ENCODE results near the gene DRICH1. TPM values are rescaled to one million over a fixed set of nuclear protein-coding genes. Genes with fewer than 3 reads are reported as not detected.

Gene DRICH1
- total and polyA plus RNA-seq, 2 of the 13 experiments (the other 11 are each of a cell fraction or from before 2014, with no cell fraction given): 0.22 to 0.66 TPM

- TF ChIP-seq ZBED4 (CRISPR knock-in tag; IDR thresholded peaks at IDR 0.05; ENCODE audit: borderline replicate concordance): no peak
Observed at GRCh38 chr22:23603266-23603665, 28.9 kb downstream of the DRICH1 start (continued).

- in situ Hi-C loops (cut with HindIII; ENCODE audit: extremely low pct_ligation_motif_present, low pct_unique_long_range_greater_than_20kb) (loop anchor here (25.0 kb wide), 1 partner anchor 112 kb away; no protein-coding TSS in a partner anchor), intact Hi-C loops (cut with micrococcal nuclease; ENCODE audit: unreplicated experiment) (no loop called here)
- Histone ChIP-seq H3K27ac (ENCODE audit: extremely low read length, insufficient read depth, low read length) (no peak overlapping the region), H3K27me3 (ENCODE audit: control insufficient read depth in 1 of 2, insufficient read depth in 2 of 2, low read length in 2 of 2) (no peaks in the 10 kb centered on the region), H2AFZ (ENCODE audit: low read length) (no peak overlapping the region), H4K20me1 (ENCODE audit: insufficient read depth, low read length) (no peaks in the 10 kb centered on the region), H3K79me2 (ENCODE audit: insufficient read depth, low read length) (no peaks in the 10 kb centered on the region), H3K9me3 (ENCODE audit: low read length) (no peaks in the 10 kb centered on the region), H3K9ac (ENCODE audit: insufficient read depth, low read depth, low read length) (no peak overlapping the region), H3K4me3 (replicated peaks in 1 of 3; ENCODE audit: insufficient read depth in 1 of 3, low read depth in 2 of 3, low read length in 3 of 3) (no peak overlapping the region), H3K4me1 (ENCODE audit: insufficient read depth, low read length) (peaks cover 27% of the 10 kb centered on the region), H3K4me2 (ENCODE audit: low read depth, low read length) (no peak overlapping the region), H3K36me3 (replicated peaks in 1 of 2; ENCODE audit: control insufficient read depth in 1 of 2, insufficient read depth in 2 of 2, low read length in 2 of 2) (no peaks in the 10 kb centered on the region)
- no peak for ATAC-seq
- no TSS peak for BruUV-seq (replicated peaks)
- ChIA-PET CTCF (ENCODE audit: low intra/inter-chr PET ratio, low total read pairs) (no interaction called here), POLR2A (no interaction called here)
- no peak for FAIRE-seq
- TF ChIP-seq ZMYM3 (CRISPR knock-in tag; IDR thresholded peaks at IDR 0.05) (peak; percentile 47; the same call in 1 of the 2 replicates), ELF1 (CRISPR knock-in tag; IDR thresholded peaks at IDR 0.05) (no peak), ZNF691 (CRISPR knock-in tag; IDR thresholded peaks at IDR 0.05; ENCODE audit: borderline replicate concordance, low read depth) (no peak), ZBTB21 (CRISPR knock-in tag; IDR thresholded peaks at IDR 0.05) (no peak), ZNF629 (CRISPR knock-in tag; conservative IDR thresholded peaks at IDR 0.05) (peak; percentile 90)
- TF ChIP-seq, protein P1, sequence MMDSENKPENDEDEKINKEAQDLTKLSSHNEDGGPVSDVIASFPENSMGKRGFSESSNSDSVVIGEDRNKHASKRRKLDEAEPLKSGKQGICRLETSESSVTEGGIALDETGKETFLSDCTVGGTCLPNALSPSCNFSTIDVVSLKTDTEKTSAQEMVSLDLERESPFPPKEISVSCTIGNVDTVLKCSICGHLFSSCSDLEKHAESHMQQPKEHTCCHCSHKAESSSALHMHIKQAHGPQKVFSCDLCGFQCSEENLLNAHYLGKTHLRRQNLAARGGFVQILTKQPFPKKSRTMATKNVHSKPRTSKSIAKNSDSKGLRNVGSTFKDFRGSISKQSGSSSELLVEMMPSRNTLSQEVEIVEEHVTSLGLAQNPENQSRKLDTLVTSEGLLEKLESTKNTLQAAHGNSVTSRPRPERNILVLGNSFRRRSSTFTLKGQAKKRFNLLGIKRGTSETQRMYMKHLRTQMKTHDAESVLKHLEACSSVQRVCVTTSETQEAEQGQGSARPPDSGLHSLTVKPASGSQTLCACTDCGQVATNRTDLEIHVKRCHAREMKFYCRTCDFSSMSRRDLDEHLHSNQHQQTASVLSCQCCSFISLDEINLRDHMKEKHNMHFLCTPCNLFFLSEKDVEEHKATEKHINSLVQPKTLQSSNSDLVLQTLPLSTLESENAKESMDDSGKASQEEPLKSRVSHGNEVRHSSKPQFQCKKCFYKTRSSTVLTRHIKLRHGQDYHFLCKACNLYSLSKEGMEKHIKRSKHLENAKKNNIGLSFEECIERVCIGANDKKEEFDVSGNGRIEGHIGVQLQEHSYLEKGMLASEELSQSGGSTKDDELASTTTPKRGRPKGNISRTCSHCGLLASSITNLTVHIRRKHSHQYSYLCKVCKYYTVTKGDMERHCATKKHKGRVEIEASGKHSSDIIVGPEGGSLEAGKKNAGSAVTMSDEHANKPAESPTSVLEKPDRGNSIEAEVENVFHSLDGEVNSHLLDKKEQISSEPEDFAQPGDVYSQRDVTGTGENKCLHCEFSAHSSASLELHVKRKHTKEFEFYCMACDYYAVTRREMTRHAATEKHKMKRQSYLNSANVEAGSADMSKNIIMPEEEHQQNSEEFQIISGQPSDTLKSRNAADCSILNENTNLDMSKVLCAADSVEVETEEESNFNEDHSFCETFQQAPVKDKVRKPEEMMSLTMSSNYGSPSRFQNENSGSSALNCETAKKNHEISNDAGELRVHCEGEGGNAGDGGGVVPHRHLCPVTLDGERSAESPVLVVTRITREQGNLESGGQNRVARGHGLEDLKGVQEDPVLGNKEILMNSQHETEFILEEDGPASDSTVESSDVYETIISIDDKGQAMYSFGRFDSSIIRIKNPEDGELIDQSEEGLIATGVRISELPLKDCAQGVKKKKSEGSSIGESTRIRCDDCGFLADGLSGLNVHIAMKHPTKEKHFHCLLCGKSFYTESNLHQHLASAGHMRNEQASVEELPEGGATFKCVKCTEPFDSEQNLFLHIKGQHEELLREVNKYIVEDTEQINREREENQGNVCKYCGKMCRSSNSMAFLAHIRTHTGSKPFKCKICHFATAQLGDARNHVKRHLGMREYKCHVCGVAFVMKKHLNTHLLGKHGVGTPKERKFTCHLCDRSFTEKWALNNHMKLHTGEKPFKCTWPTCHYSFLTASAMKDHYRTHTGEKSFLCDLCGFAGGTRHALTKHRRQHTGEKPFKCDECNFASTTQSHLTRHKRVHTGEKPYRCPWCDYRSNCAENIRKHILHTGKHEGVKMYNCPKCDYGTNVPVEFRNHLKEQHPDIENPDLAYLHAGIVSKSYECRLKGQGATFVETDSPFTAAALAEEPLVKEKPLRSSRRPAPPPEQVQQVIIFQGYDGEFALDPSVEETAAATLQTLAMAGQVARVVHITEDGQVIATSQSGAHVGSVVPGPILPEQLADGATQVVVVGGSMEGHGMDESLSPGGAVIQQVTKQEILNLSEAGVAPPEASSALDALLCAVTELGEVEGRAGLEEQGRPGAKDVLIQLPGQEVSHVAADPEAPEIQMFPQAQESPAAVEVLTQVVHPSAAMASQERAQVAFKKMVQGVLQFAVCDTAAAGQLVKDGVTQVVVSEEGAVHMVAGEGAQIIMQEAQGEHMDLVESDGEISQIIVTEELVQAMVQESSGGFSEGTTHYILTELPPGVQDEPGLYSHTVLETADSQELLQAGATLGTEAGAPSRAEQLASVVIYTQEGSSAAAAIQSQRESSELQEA (CRISPR knock-in tag; IDR thresholded peaks at IDR 0.05; ENCODE audit: not compliant biosample characterization): no peak
- WGBS (ENCODE audit: low lambda C conversion rate): 56% methylated on average over 3 of the region's 9 CpGs
- DNase-seq (ENCODE audit: low spot score): no peak
Observed at GRCh38 chr22:23598805-23599518, 33.2 kb downstream of the DRICH1 start.
